ENCODE data around the gene ID4. TPM values are rescaled to one million over a fixed set of nuclear protein-coding genes. Genes with fewer than 3 reads are reported as not detected.

ID4 gene
- total and polyA plus RNA-seq, 2 of the 8 experiments (the other 6 are each of a cell fraction or from before 2014, with no cell fraction given): 2.0 to 8.3 TPM

DNA sequence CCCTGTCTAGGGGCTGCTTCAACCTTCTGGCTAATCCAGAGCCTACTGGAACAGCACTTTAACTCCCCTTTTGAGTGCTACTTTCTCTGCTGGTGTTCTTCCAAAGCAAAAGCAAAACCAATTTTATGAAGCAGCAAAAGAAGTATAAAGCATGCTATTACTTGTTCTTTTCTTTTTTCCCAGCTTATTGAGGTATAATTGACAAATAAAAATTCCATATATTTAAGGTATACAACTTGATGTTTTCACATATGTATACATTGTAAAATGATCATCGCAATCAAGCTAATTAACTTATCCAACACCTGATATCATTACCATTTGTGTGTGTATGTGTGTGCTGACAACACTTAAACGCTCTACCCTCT, 14.9 kb downstream of the ID4 start (continued):
- TF ChIP-seq, protein P1, sequence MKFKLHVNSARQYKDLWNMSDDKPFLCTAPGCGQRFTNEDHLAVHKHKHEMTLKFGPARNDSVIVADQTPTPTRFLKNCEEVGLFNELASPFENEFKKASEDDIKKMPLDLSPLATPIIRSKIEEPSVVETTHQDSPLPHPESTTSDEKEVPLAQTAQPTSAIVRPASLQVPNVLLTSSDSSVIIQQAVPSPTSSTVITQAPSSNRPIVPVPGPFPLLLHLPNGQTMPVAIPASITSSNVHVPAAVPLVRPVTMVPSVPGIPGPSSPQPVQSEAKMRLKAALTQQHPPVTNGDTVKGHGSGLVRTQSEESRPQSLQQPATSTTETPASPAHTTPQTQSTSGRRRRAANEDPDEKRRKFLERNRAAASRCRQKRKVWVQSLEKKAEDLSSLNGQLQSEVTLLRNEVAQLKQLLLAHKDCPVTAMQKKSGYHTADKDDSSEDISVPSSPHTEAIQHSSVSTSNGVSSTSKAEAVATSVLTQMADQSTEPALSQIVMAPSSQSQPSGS (IDR thresholded peaks at IDR 0.05; ENCODE audit: low read length): no peak
- no peak for TF ChIP-seq SIN3A (conservative IDR thresholded peaks at IDR 0.05 in 1 of 2, IDR thresholded peaks at IDR 0.05 in 1 of 2; ENCODE audit: low read depth in 1 of 2, low read length in 2 of 2)
- TF ChIP-seq HDAC2 (IDR thresholded peaks at IDR 0.05; ENCODE audit: borderline replicate concordance in 1 of 2, low read depth in 2 of 2, low read length in 2 of 2): no peak
- no peak for TF ChIP-seq EP300 (IDR thresholded peaks at IDR 0.05; ENCODE audit: borderline replicate concordance in 1 of 2, low read depth in 2 of 2, low read length in 2 of 2)
- TF ChIP-seq BCL11A (IDR thresholded peaks at IDR 0.05; ENCODE audit: low read depth in 2 of 2, low read length in 2 of 2): no peak

Measured in H1 (cell line).